ENCODE measurements around the gene LRSAM1. TPM values are rescaled to one million over a fixed set of nuclear protein-coding genes. Genes with fewer than 3 reads are reported as not detected.

The LRSAM1 gene
- total RNA-seq, 1 donor from 2014 or later: 6.7 TPM

DNA sequence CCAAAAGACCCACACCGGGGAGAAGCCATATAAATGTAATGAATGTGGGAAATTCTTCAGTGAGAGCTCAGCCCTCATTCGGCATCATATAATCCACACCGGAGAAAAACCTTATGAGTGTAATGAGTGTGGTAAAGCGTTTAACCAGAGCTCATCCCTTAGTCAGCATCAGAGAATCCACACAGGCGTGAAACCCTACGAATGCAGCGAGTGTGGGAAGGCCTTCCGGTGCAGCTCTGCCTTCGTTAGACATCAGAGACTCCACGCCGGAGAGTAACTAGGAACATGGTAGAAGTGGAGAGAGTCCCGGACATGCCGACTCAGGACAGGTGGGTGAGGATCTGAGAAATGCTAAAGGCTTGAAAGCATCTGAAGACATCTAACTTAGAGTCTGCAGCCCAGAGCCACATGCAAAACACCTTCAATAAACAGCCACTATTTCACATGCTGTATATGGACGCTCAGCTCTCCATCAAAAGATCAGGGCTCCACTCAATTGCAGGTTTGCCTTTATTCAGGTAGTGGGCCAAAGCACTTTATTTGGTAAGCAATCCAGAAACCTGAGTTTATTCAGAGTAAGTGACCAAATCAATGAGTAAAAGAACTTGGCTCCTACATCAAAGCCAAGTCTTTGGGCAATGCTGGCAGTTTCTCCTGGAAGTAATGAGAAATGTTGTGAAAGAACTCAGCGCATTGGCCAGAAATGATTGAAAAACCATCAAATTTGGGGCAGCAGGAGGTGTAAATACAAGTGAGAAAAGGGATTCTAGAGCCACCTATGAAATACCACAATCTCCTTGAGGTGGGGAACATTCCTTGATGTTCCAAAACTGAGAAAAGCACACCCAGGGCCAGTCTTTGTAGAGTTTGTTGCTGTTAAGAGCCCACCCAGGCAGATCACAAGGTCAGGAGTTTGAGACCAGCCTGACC is 6.1 kb upstream of the LRSAM1 start:
- Histone ChIP-seq H2AFZ (replicated peaks) (no peak overlapping the region), H3K36me3 (peaks cover 17% of the 10 kb centered on the region), H3K79me2 (ENCODE audit: low read depth) (peaks cover 32% of the 10 kb centered on the region), H3K4me2 (no peak overlapping the region), H4K20me1 (ENCODE audit: low read depth) (peaks cover 33% of the 10 kb centered on the region), H3K9ac (no peak overlapping the region), H3K9me3 (ENCODE audit: low read depth) (no peaks in the 10 kb centered on the region), H3K27me3 (no peaks in the 10 kb centered on the region), H3F3A (ENCODE audit: low read depth) (peaks cover 63% of the 10 kb centered on the region), H3K4me1 (peaks cover 17% of the 10 kb centered on the region), H3K4me3 (no peak overlapping the region), H3K27ac (no peak overlapping the region)
- Mint-ChIP-seq H3K27ac (no peak overlapping the region), H3K4me3 (no peak overlapping the region), H3K27me3 (ENCODE audit: insufficient read depth, low read depth) (peaks cover 4% of the 10 kb centered on the region), H3K4me1 (peaks cover 17% of the 10 kb centered on the region), H3K36me3 (peaks cover 71% of the 10 kb centered on the region), H3K9me3 (peaks cover 6% of the 10 kb centered on the region)
- TF ChIP-seq EZH2phosphoT487 (IDR thresholded peaks at IDR 0.05) (no peak), EZH2 (IDR thresholded peaks at IDR 0.05) (no peak)
- TF ChIP-seq, protein P1, sequence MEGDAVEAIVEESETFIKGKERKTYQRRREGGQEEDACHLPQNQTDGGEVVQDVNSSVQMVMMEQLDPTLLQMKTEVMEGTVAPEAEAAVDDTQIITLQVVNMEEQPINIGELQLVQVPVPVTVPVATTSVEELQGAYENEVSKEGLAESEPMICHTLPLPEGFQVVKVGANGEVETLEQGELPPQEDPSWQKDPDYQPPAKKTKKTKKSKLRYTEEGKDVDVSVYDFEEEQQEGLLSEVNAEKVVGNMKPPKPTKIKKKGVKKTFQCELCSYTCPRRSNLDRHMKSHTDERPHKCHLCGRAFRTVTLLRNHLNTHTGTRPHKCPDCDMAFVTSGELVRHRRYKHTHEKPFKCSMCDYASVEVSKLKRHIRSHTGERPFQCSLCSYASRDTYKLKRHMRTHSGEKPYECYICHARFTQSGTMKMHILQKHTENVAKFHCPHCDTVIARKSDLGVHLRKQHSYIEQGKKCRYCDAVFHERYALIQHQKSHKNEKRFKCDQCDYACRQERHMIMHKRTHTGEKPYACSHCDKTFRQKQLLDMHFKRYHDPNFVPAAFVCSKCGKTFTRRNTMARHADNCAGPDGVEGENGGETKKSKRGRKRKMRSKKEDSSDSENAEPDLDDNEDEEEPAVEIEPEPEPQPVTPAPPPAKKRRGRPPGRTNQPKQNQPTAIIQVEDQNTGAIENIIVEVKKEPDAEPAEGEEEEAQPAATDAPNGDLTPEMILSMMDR (IDR thresholded peaks at IDR 0.05): no peak
- no peak for DNase-seq (ENCODE audit: low spot score)

DNA sequence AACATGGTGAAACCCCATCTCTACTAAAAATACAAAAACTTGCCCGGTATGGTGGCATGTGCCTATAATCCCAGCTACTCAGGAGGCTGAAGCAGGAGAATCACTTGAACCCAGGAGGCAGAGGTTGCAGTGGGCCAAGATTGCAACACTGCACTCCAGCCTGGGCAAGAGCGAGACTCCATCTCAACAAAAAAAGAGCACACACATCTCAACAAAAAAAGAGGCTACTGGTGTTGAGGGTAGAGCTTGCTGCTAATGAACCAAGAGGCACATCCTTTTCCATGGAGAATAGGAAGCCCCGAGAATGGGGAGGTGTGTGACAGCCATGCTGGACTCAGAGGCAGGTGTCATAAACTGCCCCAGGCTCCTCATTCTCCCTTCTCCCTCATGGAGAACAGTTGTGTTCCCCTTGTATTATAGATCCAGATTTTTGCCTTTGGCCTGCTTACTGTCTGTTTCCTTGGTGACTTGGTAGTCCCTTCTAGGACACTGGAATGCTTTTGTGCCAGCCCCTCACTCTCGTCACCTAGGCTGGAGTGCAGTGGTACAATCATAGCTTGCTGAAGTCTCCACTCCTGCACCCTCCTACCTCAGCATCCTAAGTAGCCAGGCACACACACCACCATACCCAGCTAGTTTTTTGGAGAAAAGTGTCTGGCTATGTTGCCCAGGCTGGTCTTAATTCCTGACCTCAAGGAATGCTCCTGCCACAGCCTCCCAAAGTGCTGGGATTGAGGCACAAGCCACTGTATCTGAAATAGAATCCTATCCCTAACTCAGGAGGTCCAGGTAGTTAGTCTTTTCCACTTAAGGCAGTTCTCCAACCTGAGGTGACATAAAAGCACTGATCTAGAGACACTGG is 5.2 kb upstream of the LRSAM1 start:
- Histone ChIP-seq H3K27me3 (no peaks in the 10 kb centered on the region), H2AFZ (replicated peaks) (no peak overlapping the region), H3K79me2 (ENCODE audit: low read depth) (peaks cover 41% of the 10 kb centered on the region), H4K20me1 (ENCODE audit: low read depth) (peaks cover 41% of the 10 kb centered on the region), H3K4me3 (no peak overlapping the region), H3K27ac (peak overlapping the region; percentile 13), H3F3A (ENCODE audit: low read depth) (peaks cover 72% of the 10 kb centered on the region), H3K4me2 (no peak overlapping the region), H3K36me3 (peaks cover 17% of the 10 kb centered on the region), H3K4me1 (peaks cover 17% of the 10 kb centered on the region), H3K9me3 (ENCODE audit: low read depth) (no peaks in the 10 kb centered on the region), H3K9ac (no peak overlapping the region)
- Mint-ChIP-seq H3K27me3 (ENCODE audit: insufficient read depth, low read depth) (peaks cover 4% of the 10 kb centered on the region), H3K9me3 (peaks cover 6% of the 10 kb centered on the region), H3K36me3 (peaks cover 64% of the 10 kb centered on the region), H3K27ac (no peak overlapping the region), H3K4me3 (no peak overlapping the region), H3K4me1 (peaks cover 21% of the 10 kb centered on the region)
- DNase-seq (ENCODE audit: low spot score): no peak
- TF ChIP-seq EZH2phosphoT487 (IDR thresholded peaks at IDR 0.05) (no peak), EZH2 (IDR thresholded peaks at IDR 0.05) (no peak)
- TF ChIP-seq, protein P1 (IDR thresholded peaks at IDR 0.05): no peak

DNA sequence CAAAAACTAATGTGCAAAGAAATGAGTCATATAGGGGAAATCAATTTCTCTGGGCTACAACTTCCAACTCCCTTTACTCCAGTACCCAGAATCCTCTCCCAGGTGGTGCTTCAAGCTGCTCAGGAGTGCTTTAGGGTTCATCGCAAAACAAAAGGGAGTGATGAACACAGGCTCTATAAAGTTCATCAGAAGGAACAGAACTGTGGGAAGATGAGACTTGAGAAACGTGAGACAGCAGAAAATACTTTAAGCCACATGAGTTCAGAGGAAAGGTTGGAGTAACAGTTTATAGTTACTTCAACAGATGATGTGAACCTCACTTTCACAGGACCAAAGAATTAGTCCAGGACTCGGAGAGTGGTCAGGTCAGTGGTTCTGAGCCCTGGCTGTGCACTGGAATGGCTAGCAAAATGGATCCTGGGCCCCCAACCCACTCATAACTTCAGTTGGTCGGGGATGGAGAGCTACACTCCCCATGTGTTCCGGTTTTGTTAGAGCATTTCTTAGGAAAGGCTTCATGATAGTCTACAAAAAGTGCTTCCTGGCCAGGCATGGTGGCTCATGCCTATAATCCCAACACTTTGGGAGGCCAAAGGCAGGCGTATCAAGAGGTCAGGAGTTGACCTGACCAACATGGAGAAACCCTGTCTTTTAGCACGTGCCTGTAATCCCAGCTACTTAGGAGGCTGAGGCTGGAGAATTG is 4.4 kb upstream of the LRSAM1 start:
- H3K27ac Mint-ChIP-seq: no peak overlapping the region
- peaks cover 63% of the 10 kb centered on the region for H3K36me3 Mint-ChIP-seq
- no peak overlapping the region for H3K4me3 Mint-ChIP-seq
- peaks cover 6% of the 10 kb centered on the region for H3K9me3 Mint-ChIP-seq
- Histone ChIP-seq H3K4me3 (no peak overlapping the region), H3K4me1 (peaks cover 17% of the 10 kb centered on the region), H4K20me1 (ENCODE audit: low read depth) (peaks cover 41% of the 10 kb centered on the region), H3K4me2 (no peak overlapping the region), H3K79me2 (ENCODE audit: low read depth) (peaks cover 43% of the 10 kb centered on the region), H3K27me3 (no peaks in the 10 kb centered on the region), H3K9me3 (ENCODE audit: low read depth) (no peaks in the 10 kb centered on the region), H2AFZ (replicated peaks) (no peak overlapping the region), H3K27ac (peak overlapping the region; percentile 62), H3F3A (ENCODE audit: low read depth) (peaks cover 72% of the 10 kb centered on the region), H3K36me3 (peaks cover 17% of the 10 kb centered on the region), H3K9ac (no peak overlapping the region)
- peaks cover 21% of the 10 kb centered on the region for H3K4me1 Mint-ChIP-seq
- DNase-seq (ENCODE audit: low spot score): no peak
- H3K27me3 Mint-ChIP-seq (ENCODE audit: insufficient read depth, low read depth): peaks cover 4% of the 10 kb centered on the region
- TF ChIP-seq EZH2 (IDR thresholded peaks at IDR 0.05) (no peak), EZH2phosphoT487 (IDR thresholded peaks at IDR 0.05) (no peak)
- TF ChIP-seq, protein P1 (IDR thresholded peaks at IDR 0.05): no peak
